Measurements from ENCODE around the gene AOC2. TPM values are rescaled to one million over a fixed set of nuclear protein-coding genes. Genes with fewer than 3 reads are reported as not detected.

The AOC2 gene
- polyA plus RNA-seq, 1 experiment, result 0.16 TPM

- no peak for DNase-seq (ENCODE audit: low read depth, low spot score)
These were observed 2.2 kb upstream of the AOC2 start for GRCh38 chr17:42841975-42842685.

DNA sequence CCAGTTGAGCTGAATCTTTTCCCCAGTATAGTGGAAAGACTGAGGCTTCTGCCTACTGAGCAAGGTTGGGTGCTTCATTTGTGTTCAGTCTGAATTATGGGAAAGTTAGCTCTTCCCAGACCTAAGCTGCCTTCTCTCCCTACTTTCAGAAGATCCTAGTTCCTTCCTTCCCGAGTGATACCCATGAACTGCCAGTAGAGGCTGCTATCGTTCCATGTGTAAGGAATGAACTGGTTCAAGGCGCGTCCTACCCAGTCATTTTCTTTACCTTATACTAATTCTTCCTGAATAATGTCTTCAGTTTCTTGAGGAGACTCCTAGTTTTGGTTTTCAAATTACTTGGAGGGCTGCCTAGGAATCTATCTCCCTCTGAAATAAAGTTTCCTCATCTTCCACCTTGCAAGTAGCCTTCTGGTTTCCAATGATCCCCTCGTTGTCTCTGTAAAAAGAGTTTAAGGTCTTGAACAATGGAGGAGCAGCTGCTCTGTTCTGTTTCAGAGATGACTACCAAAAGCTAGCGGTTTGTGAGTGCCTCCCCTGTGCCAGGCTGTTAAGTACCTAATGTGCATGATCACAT lies 934 bp upstream of the AOC2 start:
- ChIA-PET POLR2A (no interaction called here), CTCF (interaction anchor here (0.6 to 4.4 kb wide), 25 partner anchors 9 to 334 kb away, joined by 3 to 98 read pairs (median 3); partner anchors contain the start of genes BECN1, PSME3, PTGES3L and RPL27)
- no peaks in the 10 kb centered on the region for H3K27me3 ChIP-seq (ENCODE audit: control insufficient read depth, insufficient read depth, low read length)
- peak; percentile 100 for TF ChIP-seq CTCF (IDR thresholded peaks at IDR 0.05; ENCODE audit: low read depth, low read length)
- H3K4me3 ChIP-seq (ENCODE audit: low read depth, low read length), result no peak overlapping the region
- peak; percentile 48 for DNase-seq (ENCODE audit: low read depth, low spot score)
- H3K27ac ChIP-seq (ENCODE audit: low read depth, low read length), result no peak overlapping the region
- H3K9me3 ChIP-seq (ENCODE audit: control insufficient read depth, insufficient read depth, low read length), result no peaks in the 10 kb centered on the region

More at GRCh38 chr17:42841975-42842685, 2.2 kb upstream of the AOC2 start:
- no peak for TF ChIP-seq CTCF (IDR thresholded peaks at IDR 0.05; ENCODE audit: low read depth, low read length)
- H3K4me3 ChIP-seq (ENCODE audit: low read depth, low read length), result no peak overlapping the region
- ChIA-PET POLR2A (no interaction called here), CTCF (interaction anchor here (0.6 to 4.4 kb wide), 8 partner anchors 8 to 155 kb away, joined by 3 to 98 read pairs (median 14); partner anchors contain the start of genes PSME3, PTGES3L and RPL27)
- no peaks in the 10 kb centered on the region for H3K27me3 ChIP-seq (ENCODE audit: control insufficient read depth, insufficient read depth, low read length)
- no peaks in the 10 kb centered on the region for H3K9me3 ChIP-seq (ENCODE audit: control insufficient read depth, insufficient read depth, low read length)
- H3K27ac ChIP-seq (ENCODE audit: low read depth, low read length), result no peak overlapping the region

DNA sequence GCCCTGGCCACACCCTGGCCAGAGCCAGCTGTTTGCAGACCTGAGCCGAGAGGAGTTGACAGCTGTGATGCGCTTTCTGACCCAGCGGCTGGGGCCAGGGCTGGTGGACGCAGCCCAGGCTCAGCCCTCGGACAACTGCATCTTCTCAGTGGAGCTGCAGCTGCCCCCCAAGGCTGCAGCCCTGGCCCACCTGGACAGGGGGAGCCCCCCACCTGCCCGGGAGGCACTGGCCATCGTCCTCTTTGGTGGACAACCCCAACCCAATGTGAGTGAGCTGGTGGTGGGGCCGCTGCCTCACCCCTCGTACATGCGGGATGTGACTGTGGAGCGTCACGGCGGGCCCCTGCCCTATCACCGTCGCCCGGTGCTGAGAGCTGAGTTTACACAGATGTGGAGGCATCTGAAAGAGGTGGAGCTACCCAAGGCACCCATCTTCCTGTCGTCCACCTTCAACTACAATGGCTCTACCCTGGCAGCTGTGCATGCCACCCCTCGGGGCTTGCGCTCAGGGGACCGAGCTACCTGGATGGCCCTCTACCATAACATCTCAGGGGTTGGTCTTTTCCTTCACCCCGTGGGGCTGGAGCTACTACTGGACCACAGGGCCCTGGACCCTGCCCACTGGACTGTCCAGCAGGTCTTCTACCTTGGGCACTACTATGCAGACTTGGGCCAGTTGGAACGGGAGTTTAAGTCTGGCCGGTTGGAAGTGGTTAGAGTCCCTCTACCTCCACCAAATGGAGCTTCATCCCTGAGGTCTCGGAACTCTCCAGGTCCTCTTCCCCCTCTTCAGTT lies 578 bp downstream of the AOC2 start:
- CTCF ChIA-PET, result interaction anchor here (0.5 to 4.4 kb wide), 8 partner anchors 9 to 152 kb away, joined by 3 to 98 read pairs (median 4); no protein-coding TSS in a partner anchor
- no peak for TF ChIP-seq CTCF (IDR thresholded peaks at IDR 0.05; ENCODE audit: low read depth, low read length)
- POLR2A ChIA-PET, result interaction anchor here (1.1 to 1.5 kb wide), 3 partner anchors 21 to 153 kb away, joined by 3 to 8 read pairs (median 3); partner anchors contain the start of genes BECN1 and RPL27
- no peak overlapping the region for H3K27ac ChIP-seq (ENCODE audit: low read depth, low read length)
- DNase-seq (ENCODE audit: low read depth, low spot score), result no peak
- H3K27me3 ChIP-seq (ENCODE audit: control insufficient read depth, insufficient read depth, low read length), result peaks cover 4% of the 10 kb centered on the region
- no peaks in the 10 kb centered on the region for H3K9me3 ChIP-seq (ENCODE audit: control insufficient read depth, insufficient read depth, low read length)
- no peak overlapping the region for H3K4me3 ChIP-seq (ENCODE audit: low read depth, low read length)

DNA sequence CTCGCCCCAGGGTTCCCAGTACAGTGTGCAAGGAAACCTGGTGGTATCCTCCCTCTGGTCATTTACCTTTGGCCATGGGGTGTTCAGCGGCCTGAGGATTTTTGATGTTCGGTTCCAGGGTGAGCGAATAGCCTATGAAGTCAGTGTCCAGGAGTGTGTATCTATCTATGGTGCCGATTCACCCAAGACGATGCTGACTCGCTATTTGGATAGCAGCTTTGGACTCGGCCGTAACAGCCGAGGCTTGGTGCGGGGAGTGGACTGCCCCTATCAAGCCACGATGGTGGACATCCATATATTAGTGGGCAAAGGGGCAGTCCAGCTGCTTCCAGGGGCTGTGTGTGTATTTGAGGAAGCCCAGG lies 1.2 kb downstream of the AOC2 start:
- ChIA-PET POLR2A (interaction anchor here (1.5 kb wide), 1 partner anchor 83 kb away, joined by 8 read pairs; no protein-coding TSS in a partner anchor), CTCF (interaction anchor here (0.7 to 4.4 kb wide), 4 partner anchors 84 to 292 kb away, joined by 3 to 98 read pairs (median 35); no protein-coding TSS in a partner anchor)
- DNase-seq (ENCODE audit: low read depth, low spot score), result no peak
- peaks cover 4% of the 10 kb centered on the region for H3K27me3 ChIP-seq (ENCODE audit: control insufficient read depth, insufficient read depth, low read length)
- no peak for TF ChIP-seq CTCF (IDR thresholded peaks at IDR 0.05; ENCODE audit: low read depth, low read length)
- no peaks in the 10 kb centered on the region for H3K9me3 ChIP-seq (ENCODE audit: control insufficient read depth, insufficient read depth, low read length)
- no peak overlapping the region for H3K4me3 ChIP-seq (ENCODE audit: low read depth, low read length)
- H3K27ac ChIP-seq (ENCODE audit: low read depth, low read length), result no peak overlapping the region
